Stimulated activated CD8-positive, alpha-beta memory T cell treated with anti-CD3 and anti-CD28 coated beads, Interleukin-4, amount 100 ng/mL, for 4 hours (primary cell): ENCODE results near the gene CFAP126.
"Not testable (repeated sequence)": the region's sequence is repeated elsewhere in the genome, so short reads cannot be mapped to it uniquely, and the experiment has no call there.

Source experiments
- DNase-seq, 2 donors: peaks; one replicate each; pipeline ENCODE4 v3.0.0-alpha.2; 2020; ENCODE audit warnings: low read depth in 2 of 2, low spot score in 1 of 2

CFAP126 gene

DNA sequence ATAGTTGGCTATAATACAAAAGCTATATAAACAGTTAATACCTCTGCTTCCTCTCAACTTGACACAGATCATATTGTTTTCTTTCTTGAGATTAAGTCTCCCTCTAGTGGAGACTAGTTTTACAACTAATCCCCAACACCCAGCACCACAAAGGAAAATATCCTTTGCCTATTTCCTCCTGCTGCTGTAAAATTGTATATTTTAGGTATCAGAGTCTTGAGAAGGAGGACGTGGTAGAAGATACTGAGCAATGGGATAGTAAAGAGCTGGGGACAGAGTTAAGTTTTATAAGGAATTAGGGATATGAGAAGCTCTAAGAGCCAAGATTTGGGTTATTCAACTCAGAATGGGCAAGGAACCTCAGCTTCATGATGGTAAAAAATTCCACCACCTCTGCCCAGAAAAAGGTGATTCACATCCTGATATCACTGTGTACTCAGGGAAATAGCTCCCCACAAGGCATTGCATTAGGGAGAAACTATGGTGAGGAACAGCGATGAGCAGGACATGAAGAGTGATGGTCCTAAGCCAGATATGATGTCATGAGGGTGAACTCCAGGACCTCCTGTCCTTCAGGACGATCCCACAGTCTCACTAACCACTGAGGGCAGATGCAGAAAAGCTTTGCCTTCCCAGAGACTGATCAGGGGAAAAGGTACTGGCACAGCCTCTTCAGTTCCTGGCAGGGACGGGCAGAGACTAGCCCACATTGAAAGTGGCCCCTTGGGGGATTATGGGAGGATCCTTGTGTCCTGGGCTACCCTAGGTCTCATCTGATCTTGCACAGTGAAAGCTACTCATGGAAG lies 14.7 kb upstream of the CFAP126 start:
- no peak for DNase-seq

GRCh38 chr1:161381707-161382106 lies 14.0 kb upstream of the CFAP126 start:
- DNase-seq = no peak

GRCh38 chr1:161379071-161379470 lies 11.4 kb upstream of the CFAP126 start:
- DNase-seq = no peak

DNA sequence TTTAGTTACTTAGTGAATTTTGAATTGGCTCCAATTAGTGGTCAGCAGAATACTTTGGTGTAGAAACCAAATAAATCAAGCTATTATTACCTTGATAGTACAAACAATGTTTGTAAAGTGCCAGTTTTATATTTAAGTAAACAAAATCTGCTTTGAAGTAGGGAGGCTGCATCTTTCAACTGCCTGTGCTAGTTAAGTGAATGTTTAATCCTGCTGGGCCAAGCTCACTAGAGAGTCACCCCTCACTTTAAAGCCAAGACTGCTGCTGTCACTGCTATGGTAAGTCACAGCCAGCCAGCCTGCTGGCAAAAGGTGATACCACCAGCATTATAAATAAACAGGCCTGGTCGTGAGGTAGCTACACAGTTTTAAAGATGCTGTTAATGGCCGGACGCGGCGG lies 10.3 kb upstream of the CFAP126 start:
- no peak for DNase-seq

DNA sequence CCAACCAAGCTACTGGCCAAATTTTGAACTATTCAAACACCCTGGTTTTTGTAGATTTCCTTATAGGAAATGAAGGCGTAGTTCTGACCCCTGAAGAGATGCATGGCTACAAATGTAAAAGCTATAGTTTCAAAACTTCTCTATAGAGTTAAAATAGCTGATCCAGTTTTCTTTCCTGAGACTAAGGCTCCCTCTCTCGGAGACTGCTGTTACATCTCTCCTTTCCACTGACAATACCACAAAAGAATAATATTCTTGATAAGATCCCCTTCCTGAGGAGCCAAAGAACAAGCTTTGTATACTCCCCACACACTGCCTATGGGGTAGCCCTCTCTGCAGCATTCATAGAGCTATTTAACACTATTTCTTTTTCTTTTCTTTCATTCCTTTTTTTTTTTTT lies 6.7 kb upstream of the CFAP126 start:
- DNase-seq = no peak

- DNase-seq = no peak
These were observed 5.8 kb upstream of the CFAP126 start for GRCh38 chr1:161373442-161373841.

GRCh38 chr1:161365207-161365606 lies 2.5 kb downstream of the CFAP126 start:
- no peak for DNase-seq

GRCh38 chr1:161364332-161364731 lies 3.3 kb downstream of the CFAP126 start:
- DNase-seq = no peak

GRCh38 chr1:161359291-161359690 lies 8.4 kb downstream of the CFAP126 start:
- DNase-seq = no peak

DNA sequence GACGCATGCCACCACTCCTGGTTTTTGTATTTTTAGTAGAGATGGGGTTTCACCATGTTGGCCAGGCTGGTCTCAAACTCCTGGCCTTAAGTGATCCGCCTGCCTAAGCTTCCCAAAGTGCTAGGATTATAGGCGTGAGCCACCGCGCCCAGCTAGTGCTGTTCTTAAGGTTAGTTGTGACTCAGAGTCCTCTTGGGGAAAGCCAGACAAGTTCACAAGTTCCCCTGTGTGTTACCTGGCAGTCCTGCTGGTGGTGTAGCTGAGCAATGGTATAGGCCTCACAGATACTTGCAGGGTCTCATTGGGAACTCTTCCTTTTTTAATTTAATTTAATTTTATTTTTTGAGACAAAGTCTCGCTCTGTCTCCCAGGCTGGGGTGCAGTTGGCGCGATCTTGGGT lies 10.6 kb downstream of the CFAP126 start:
- no peak for DNase-seq

DNA sequence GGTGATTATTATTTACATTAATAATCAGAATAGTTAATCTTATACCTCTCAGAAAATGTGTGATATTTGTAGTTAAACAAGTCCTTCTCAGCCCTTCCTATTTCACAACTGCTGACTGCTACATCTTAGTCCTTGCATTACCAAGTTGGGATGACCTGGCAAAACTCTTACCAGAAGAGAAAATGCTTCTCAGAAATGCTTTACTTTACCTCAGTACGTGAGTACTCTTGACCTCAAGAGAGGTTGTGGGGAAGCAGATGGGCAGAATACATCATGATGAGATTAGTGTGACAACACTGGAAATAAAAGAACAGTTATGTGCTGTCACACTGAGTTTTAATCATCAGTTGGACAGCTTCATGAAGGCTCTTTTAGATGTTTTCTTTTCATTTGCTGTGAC lies 16.2 kb downstream of the CFAP126 start:
- no peak for DNase-seq

- DNase-seq = no peak
These were observed 17.0 kb downstream of the CFAP126 start for GRCh38 chr1:161350671-161351070.

GRCh38 chr1:161342821-161343220 lies 24.9 kb downstream of the CFAP126 start:
- no peak for DNase-seq

DNA sequence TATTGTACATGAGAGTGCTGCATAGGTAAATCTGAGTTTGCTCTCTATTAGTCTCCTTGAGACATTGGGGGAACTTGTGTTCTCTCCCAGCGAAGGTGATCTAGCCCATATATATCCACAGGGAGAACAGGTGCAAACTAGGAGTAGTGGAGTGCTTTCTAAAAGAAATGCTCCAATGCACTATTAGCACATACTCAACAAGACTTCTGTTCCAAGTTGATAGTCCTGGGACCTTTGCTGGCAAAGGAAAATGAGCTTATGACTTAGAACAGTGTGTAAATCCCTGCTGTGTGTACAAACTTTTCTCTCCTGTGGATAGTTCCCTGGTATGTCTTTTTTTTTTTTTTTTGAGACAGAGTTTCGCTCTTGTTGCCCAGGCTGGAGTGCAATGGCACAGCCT lies 25.5 kb downstream of the CFAP126 start:
- DNase-seq = no peak

GRCh38 chr1:161335796-161336195 lies 31.9 kb downstream of the CFAP126 start:
- DNase-seq = no peak

DNA sequence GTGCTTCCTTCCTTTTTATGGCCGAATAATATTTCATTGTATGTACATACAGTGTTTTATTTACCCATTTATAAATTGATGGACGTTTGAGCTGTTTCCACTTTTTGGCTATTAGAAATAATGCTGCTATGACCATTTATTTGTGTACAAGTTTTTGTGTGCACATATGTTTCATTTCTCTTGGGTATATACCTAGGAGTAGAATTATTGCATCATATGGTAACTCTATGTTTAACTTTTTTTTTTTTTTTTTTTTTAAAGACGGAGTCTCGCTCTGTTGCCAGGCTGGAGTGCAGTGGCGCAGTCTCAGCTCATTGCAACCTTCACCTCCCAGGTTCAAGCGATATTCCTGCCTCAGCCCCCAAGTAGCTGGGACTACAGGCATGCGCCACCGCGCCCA lies 34.5 kb downstream of the CFAP126 start:
- no peak for DNase-seq

GRCh38 chr1:161330346-161330745 lies 37.3 kb downstream of the CFAP126 start:
- no peak for DNase-seq

- DNase-seq = no peak
These were observed 43.7 kb downstream of the CFAP126 start for GRCh38 chr1:161324020-161324419.

- DNase-seq = not testable (repeated sequence)
These were observed 51.6 kb downstream of the CFAP126 start for GRCh38 chr1:161315841-161316674.
